Esophagus squamous epithelium (tissue), 5 donors: ENCODE results near the gene GLA. TPM values are rescaled to one million over a fixed set of nuclear protein-coding genes. Genes with fewer than 3 reads are reported as not detected.

Experiments
- DNase-seq: peaks from one replicate; lab custom pipeline; 2025; lab: John Stamatoyannopoulos, UW
- H3K27ac ChIP-seq, 4 donors: fragments of 200-600 bp; sonication (generic); one replicate each; pipeline ENCODE4 v1.5.1; 2016 to 2019; ENCODE audit warnings: mild to moderate bottlenecking in 1 of 4
- H3K27me3 ChIP-seq, 4 donors: fragments of 200-600 bp; sonication (generic); 1 replicate in 3 of 4; 2 replicates in 1 of 4; pipeline versions ENCODE4 v1.5.1 to v1.6.0; 2017 to 2021; ENCODE audit warnings: antibody characterized with exemption in 1 of 4
- H3K36me3 ChIP-seq, 3 donors: fragments of 200-600 bp; sonication (generic); one replicate each; pipeline ENCODE4 v1.5.1; 2016 to 2019
- H3K4me1 ChIP-seq, 3 donors: fragments of 200-600 bp; sonication (generic); one replicate each; pipeline ENCODE4 v1.5.1; 2017 to 2019
- H3K4me3 ChIP-seq, 4 donors: fragments of 200-600 bp; sonication (generic); 1 replicate in 3 of 4; 2 replicates in 1 of 4; pipeline ENCODE4 v1.5.1; 2016 to 2019; ENCODE audit warnings: mild to moderate bottlenecking in 2 of 4, moderate library complexity in 1 of 4
- H3K9me3 ChIP-seq, 3 donors: fragments of 200-600 bp; sonication (generic); one replicate each; pipeline ENCODE4 v1.5.1; 2016 to 2019
- POLR2A ChIP-seq, 4 donors: fragments of 450-650 bp; IDR thresholded peaks; one replicate each; pipeline ENCODE4 v1.6.1; 2017; ENCODE audit warnings: antibody characterized with exemption in 4 of 4, mild to moderate bottlenecking in 4 of 4, moderate library complexity in 3 of 4
- WGBS, 2 donors: methylation state at CpG; one replicate each; pipeline ENCODE4 v1.1.5; 2018; 5-methylcytosine and 5-hydroxymethylcytosine counted together
- intact Hi-C: fragments of 100-400 bp; cut with DNase I; formaldehyde crosslinking; loops from one replicate; pipeline ENCODE4 v1.15.0; 2022
- total RNA-seq, 4 donors: library from RNA; depleted of rRNA; stranded (reverse); fragments of >200 nt; gene quantifications; one replicate each; pipeline ENCODE4 v1.1.0, GENCODE V29; 2016
- TF ChIP-seq, protein P1 (sequence below), 6 experiments: fragments of 450-650 bp in 4 of 6; fragments of 200-600 bp in 2 of 6; sonication (generic) in 2 of 6; IDR thresholded peaks; one replicate each; pipeline ENCODE4 v1.5.1; 2016 to 2019; ENCODE audit warnings: antibody characterized with exemption in 6 of 6, mild to moderate bottlenecking in 4 of 6, moderate library complexity in 4 of 6
- donor health status: DM: yes; HTN: yes; CAD: no.

The GLA gene
- total RNA-seq, 4 donors from 2014 or later, result 12.2 to 32.8 (median 21.9) TPM

DNA sequence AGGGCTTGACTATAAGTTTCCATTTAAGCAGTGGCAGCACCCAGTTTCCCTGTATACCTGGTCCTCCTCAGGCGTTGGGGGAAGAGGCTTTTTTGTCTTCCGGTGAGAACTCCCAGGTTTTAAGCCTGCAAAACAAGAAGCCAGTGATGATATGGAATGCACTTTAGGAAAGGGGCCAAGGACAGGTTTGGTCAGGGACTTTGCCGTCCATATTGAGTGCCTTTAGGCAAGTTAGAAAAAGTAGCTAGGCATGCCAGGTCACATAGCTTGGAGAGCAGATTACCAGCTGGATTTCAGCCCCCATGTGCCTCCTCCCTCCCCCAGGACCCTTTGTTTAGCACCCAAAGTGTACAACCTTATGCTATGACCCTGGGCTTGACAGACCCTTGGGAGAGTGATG is 45.6 kb downstream of the GLA start:
- TF ChIP-seq, protein P1, sequence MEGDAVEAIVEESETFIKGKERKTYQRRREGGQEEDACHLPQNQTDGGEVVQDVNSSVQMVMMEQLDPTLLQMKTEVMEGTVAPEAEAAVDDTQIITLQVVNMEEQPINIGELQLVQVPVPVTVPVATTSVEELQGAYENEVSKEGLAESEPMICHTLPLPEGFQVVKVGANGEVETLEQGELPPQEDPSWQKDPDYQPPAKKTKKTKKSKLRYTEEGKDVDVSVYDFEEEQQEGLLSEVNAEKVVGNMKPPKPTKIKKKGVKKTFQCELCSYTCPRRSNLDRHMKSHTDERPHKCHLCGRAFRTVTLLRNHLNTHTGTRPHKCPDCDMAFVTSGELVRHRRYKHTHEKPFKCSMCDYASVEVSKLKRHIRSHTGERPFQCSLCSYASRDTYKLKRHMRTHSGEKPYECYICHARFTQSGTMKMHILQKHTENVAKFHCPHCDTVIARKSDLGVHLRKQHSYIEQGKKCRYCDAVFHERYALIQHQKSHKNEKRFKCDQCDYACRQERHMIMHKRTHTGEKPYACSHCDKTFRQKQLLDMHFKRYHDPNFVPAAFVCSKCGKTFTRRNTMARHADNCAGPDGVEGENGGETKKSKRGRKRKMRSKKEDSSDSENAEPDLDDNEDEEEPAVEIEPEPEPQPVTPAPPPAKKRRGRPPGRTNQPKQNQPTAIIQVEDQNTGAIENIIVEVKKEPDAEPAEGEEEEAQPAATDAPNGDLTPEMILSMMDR (IDR thresholded peaks at IDR 0.05), result no peak
- TF ChIP-seq POLR2A (IDR thresholded peaks at IDR 0.05), result no peak
- H3K36me3 ChIP-seq, result no peaks in the 10 kb centered on the region
- peaks cover 0 to 6% (median 0%) of the 10 kb centered on the region in 3 donors for H3K4me1 ChIP-seq
- H3K4me3 ChIP-seq, result no peak overlapping the region
- 30 to 43% methylated on average over 2 to 3 of the region's 3 CpGs for WGBS, 2 donors
- H3K9me3 ChIP-seq, result no peaks in the 10 kb centered on the region
- DNase-seq, result no peak
- intact Hi-C loops, result no loop called here
- no peaks in the 10 kb centered on the region for H3K27me3 ChIP-seq
- no peak overlapping the region for H3K27ac ChIP-seq

DNA sequence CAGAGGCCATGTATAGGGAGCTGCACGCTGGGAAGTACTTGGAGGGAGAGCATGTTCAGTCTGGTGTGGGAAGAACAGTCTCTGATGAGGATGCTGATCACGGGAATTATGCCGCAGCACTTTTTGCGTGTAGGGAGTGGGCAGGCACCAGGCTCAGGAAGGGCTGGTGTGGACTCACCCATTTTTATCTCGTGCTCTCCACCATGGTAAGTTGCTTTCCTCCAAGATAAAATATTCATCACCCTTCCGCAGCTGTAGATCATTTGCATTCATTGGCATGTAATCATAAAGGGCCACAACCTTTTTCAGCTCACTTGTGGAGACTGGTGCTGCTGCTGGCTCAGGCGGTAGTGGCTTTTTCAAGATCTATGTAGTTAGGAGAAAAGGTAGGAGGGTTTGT is 47.3 kb downstream of the GLA start:
- Histone ChIP-seq H3K27ac (no peak overlapping the region), H3K36me3 (no peaks in the 10 kb centered on the region), H3K27me3 (no peaks in the 10 kb centered on the region), H3K4me3 (no peak overlapping the region), H3K9me3 (no peaks in the 10 kb centered on the region), H3K4me1 (peaks cover 0 to 6% (median 0%) of the 10 kb centered on the region in 3 donors)
- DNase-seq, result no peak
- TF ChIP-seq, protein P1 (IDR thresholded peaks at IDR 0.05), result no peak
- TF ChIP-seq POLR2A (IDR thresholded peaks at IDR 0.05), result no peak
- intact Hi-C loops, result no loop called here
- 77 to 89% methylated on average over 5 to 7 of the region's 7 CpGs for WGBS, 2 donors

DNA sequence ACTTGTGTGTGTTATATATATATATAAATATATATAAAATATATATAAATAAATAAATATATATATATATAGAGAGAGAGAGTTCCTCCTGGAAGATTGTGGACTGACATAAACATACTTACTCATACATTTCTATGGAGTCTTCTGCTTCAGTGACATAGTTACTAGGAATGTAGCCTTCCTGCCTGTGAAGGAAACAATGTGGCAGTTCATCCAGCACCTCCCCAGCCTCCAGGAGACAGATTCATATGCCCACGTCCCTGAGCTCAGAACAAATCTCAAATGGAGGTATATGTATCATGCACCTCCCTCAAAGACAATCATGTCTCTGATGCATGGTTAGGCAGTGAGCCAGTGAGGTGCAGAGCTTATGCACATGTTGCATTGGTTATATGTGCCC is 47.8 kb downstream of the GLA start:
- Histone ChIP-seq H3K4me1 (peaks cover 0 to 6% (median 0%) of the 10 kb centered on the region in 3 donors), H3K9me3 (no peaks in the 10 kb centered on the region), H3K36me3 (no peaks in the 10 kb centered on the region), H3K27ac (no peak overlapping the region), H3K27me3 (no peaks in the 10 kb centered on the region), H3K4me3 (no peak overlapping the region)
- 33 to 40% methylated on average over 1 of the region's 1 CpG for WGBS, 2 donors
- TF ChIP-seq POLR2A (IDR thresholded peaks at IDR 0.05), result no peak
- TF ChIP-seq, protein P1 (IDR thresholded peaks at IDR 0.05), result no peak
- DNase-seq, result no peak
- intact Hi-C loops, result no loop called here

DNA sequence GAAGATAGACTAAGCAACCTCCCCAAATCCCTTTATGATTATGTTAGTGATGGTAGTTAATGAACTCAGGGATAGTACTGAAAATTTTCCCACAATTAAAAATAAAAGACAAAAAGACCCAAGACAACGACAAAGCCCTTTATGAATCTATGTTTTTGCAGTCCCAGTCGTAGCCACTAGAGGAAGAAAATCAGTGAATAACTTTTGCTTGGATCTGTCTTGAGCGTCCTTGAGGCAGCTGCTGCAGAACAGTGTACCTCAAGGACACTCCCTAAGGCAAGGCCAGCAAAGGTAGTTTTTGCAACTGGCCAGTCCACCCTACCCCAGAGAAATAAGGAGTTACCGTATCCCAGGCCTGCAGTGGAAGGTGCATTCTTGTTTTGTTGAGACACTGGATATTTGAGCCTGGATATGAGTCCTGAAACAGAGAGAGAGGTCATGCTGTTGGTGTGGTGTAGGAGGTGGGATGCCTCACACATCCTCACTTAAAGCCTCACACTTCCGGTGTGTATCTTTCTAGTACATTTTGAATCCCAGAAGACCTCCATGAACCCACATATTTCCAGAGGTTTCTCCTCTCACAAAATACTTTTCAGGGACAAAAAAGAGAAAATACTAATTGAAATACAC is 50.4 kb downstream of the GLA start:
- Histone ChIP-seq H3K27ac (no peak overlapping the region), H3K36me3 (no peaks in the 10 kb centered on the region), H3K9me3 (no peaks in the 10 kb centered on the region), H3K4me3 (no peak overlapping the region), H3K27me3 (no peaks in the 10 kb centered on the region), H3K4me1 (peaks cover 0 to 3% (median 0%) of the 10 kb centered on the region in 3 donors)
- intact Hi-C loops, result no loop called here
- 58 to 86% methylated on average over 2 to 5 of the region's 5 CpGs for WGBS, 2 donors
- DNase-seq, result no peak
- TF ChIP-seq POLR2A (IDR thresholded peaks at IDR 0.05), result no peak
- TF ChIP-seq, protein P1 (IDR thresholded peaks at IDR 0.05), result peak in 1 of 6 experiments; percentile 18

DNA sequence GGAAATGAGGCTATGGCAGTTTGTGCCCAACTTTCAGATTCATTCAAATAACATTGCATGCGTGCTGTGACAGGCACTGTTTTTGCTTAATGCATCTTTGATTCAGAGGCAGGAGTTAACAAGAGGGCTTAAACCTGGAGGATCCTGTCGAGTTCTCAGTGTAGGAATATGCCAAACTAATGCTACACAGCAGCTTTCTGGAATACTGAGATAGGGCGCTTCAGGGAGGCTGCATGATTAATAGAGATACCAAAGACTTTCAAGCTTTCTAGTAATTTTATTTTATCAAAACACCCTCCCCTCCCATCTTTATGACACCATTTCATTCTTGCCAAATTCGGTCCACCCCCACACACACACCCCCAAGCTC is 58.5 kb downstream of the GLA start:
- H3K27me3 ChIP-seq, result no peaks in the 10 kb centered on the region
- WGBS, 2 donors, result 21 to 25% methylated on average over 3 of the region's 4 CpGs
- H3K9me3 ChIP-seq, result no peaks in the 10 kb centered on the region
- H3K4me1 ChIP-seq, result peaks cover 0 to 29% (median 0%) of the 10 kb centered on the region in 3 donors
- DNase-seq, result no peak
- peak overlapping the region; percentile 56 to 81 (median 64) for H3K4me3 ChIP-seq
- intact Hi-C loops, result no loop called here
- TF ChIP-seq, protein P1 (IDR thresholded peaks at IDR 0.05), result no peak
- TF ChIP-seq POLR2A (IDR thresholded peaks at IDR 0.05), result no peak
- peak overlapping the region in 3 of 4 donors; percentile 85 to 93 (median 91) for H3K27ac ChIP-seq
- H3K36me3 ChIP-seq, result peaks cover 0 to 15% (median 0%) of the 10 kb centered on the region in 3 donors
